HepG2 (cell line): ENCODE data around the gene TP73. TPM values are rescaled to one million over a fixed set of nuclear protein-coding genes. Genes with fewer than 3 reads are reported as not detected.
A peak's percentile ranks its signal among the peaks of the same experiment; 100 is the strongest.

Experiments
- ARNTL ChIP-seq: sonication (generic); formaldehyde crosslinking; IDR thresholded peaks from 2 replicates; pipeline ENCODE4 v1.4.0; 2020; ENCODE audit warnings: mild to moderate bottlenecking, missing genetic modification reagents
- ATF5 ChIP-seq: sonication (generic); formaldehyde crosslinking; IDR thresholded peaks from 2 replicates; pipeline ENCODE4 v1.4.0; 2020; ENCODE audit warnings: mild to moderate bottlenecking, low read depth, missing genetic modification reagents
- CBX2 ChIP-seq, 2 experiments: fragments of 200-600 bp in 1 of 2; sonication (generic); formaldehyde crosslinking in 1 of 2; IDR thresholded peaks; 2 replicates each; pipeline versions ENCODE4 v1.7.0 to v1.8.1; 2018 to 2022; ENCODE audit warnings: low read depth in 2 of 2, low read length in 1 of 2, mild to moderate bottlenecking in 1 of 2, missing genetic modification reagents in 1 of 2
- CBX5 ChIP-seq: sonication (generic); formaldehyde crosslinking; IDR thresholded peaks from 2 replicates; pipeline ENCODE4 v1.4.0; 2020; ENCODE audit warnings: missing genetic modification reagents, borderline replicate concordance
- CHCHD3 ChIP-seq: sonication (generic); formaldehyde crosslinking; IDR thresholded peaks from 2 replicates; pipeline ENCODE4 v1.8.0; 2022; ENCODE audit warnings: mild to moderate bottlenecking, missing genetic modification reagents, moderate library complexity
- CHD2 ChIP-seq: IDR thresholded peaks from 2 replicates; pipeline ENCODE4 v1.6.1; 2011; ENCODE audit warnings: low read depth, low read length, improper control_type of control experiment
- CTCF ChIP-seq: sonication (generic); formaldehyde crosslinking; IDR thresholded peaks from 2 replicates; pipeline ENCODE4 v1.5.0; 2020; ENCODE audit warnings: mild to moderate bottlenecking, missing genetic modification reagents, moderate library complexity
- GFI1 ChIP-seq: sonication (generic); formaldehyde crosslinking; IDR thresholded peaks from 2 replicates; pipeline ENCODE4 v1.5.0; 2020; ENCODE audit warnings: missing genetic modification reagents, mild to moderate bottlenecking, borderline replicate concordance
- HBP1 ChIP-seq: IDR thresholded peaks from 2 replicates; pipeline ENCODE4 v1.6.1; 2016; ENCODE audit warnings: low read depth, control low read depth
- HNF4G ChIP-seq, 2 experiments: sonication (generic) in 1 of 2; formaldehyde crosslinking in 1 of 2; IDR thresholded peaks; 2 replicates each; pipeline versions ENCODE4 v1.4.0 to v1.6.1; 2011 to 2020; ENCODE audit warnings: borderline replicate concordance in 2 of 2, low read depth in 2 of 2, mild to moderate bottlenecking in 2 of 2, low read length in 1 of 2, missing genetic modification reagents in 1 of 2, moderate library complexity in 1 of 2
- HNRNPUL1 ChIP-seq: fragments of 200-400 bp; formaldehyde crosslinking; IDR thresholded peaks from 2 replicates; pipeline ENCODE4 v1.6.1; 2017; ENCODE audit warnings: low read depth, mild to moderate bottlenecking, low read length, moderate library complexity
- IRF2 ChIP-seq: IDR thresholded peaks from 2 replicates; pipeline ENCODE4 v1.6.1; 2018; ENCODE audit warnings: missing genetic modification reagents, missing compliant biosample characterization
- KAT7 ChIP-seq: IDR thresholded peaks from 2 replicates; pipeline ENCODE4 v1.6.1; 2018; ENCODE audit warnings: borderline replicate concordance, missing compliant biosample characterization
- MIER2 ChIP-seq: IDR thresholded peaks from 2 replicates; pipeline ENCODE4 v1.6.1; 2016; ENCODE audit warnings: missing biosample characterization, missing genetic modification reagents
- MTA1 ChIP-seq: sonication (generic); formaldehyde crosslinking; IDR thresholded peaks from 2 replicates; pipeline ENCODE4 v1.4.0; 2020; ENCODE audit warnings: missing genetic modification reagents, mild to moderate bottlenecking, borderline replicate concordance
- PAF1 ChIP-seq: IDR thresholded peaks from 2 replicates; pipeline ENCODE4 v1.6.1; 2016; ENCODE audit warnings: missing genetic modification reagents, missing compliant biosample characterization
- SSRP1 ChIP-seq: IDR thresholded peaks from 2 replicates; pipeline ENCODE4 v1.6.1; 2016; ENCODE audit warnings: control low read depth
- ZBTB37 ChIP-seq: sonication (generic); formaldehyde crosslinking; IDR thresholded peaks from 2 replicates; pipeline ENCODE4 v1.4.0; 2020; ENCODE audit warnings: mild to moderate bottlenecking, missing genetic modification reagents
- ZC3H13 ChIP-seq: sonication (generic); formaldehyde crosslinking; IDR thresholded peaks from 2 replicates; pipeline ENCODE4 v1.8.1; 2023; ENCODE audit warnings: mild to moderate bottlenecking, missing genetic modification reagents, moderate library complexity
- ZNF292 ChIP-seq: sonication (generic); formaldehyde crosslinking; IDR thresholded peaks from 2 replicates; pipeline ENCODE4 v1.8.1; 2022; ENCODE audit warnings: mild to moderate bottlenecking, low read depth, missing genetic modification reagents, borderline replicate concordance
- ZNF572 ChIP-seq: sonication (generic); formaldehyde crosslinking; IDR thresholded peaks from 2 replicates; pipeline ENCODE4 v1.5.1; 2020; ENCODE audit warnings: mild to moderate bottlenecking, missing genetic modification reagents
- ZNF619 ChIP-seq: sonication (generic); formaldehyde crosslinking; IDR thresholded peaks from 2 replicates; pipeline ENCODE4 v1.4.0; 2020; ENCODE audit warnings: mild to moderate bottlenecking, missing genetic modification reagents
- ZNF652 ChIP-seq: IDR thresholded peaks from 2 replicates; pipeline ENCODE4 v1.6.1; 2016; ENCODE audit warnings: low read depth, borderline replicate concordance
- ZNF660 ChIP-seq: sonication (generic); formaldehyde crosslinking; IDR thresholded peaks from 2 replicates; pipeline ENCODE4 v1.5.1; 2020; ENCODE audit warnings: mild to moderate bottlenecking, low read depth, missing genetic modification reagents, borderline replicate concordance
- polyA plus RNA-seq, 8 experiments: library from polyadenylated mRNA; depleted of rRNA in 3 of 8; stranded (reverse) in 7 of 8; unstranded in 1 of 8; fragments of >200 nt; fragmentation: Illumina TruSeq in 4 of 8; extraction: Trizol in 4 of 8; gene quantifications; 2 replicates each; pipeline versions ENCODE4 v1.2.1 to v1.2.3, GENCODE V29; 2011 to 2016; ENCODE audit warnings: low read depth in 4 of 8, missing spikeins in 1 of 8, mixed read lengths in 1 of 8; ENCODE audit not compliant: insufficient read depth in 1 of 8
- total RNA-seq, 5 experiments: library from RNA; depleted of rRNA; stranded (reverse); fragments of >200 nt; fragmentation: Illumina TruSeq; extraction: Trizol; gene quantifications; 2 replicates each; pipeline ENCODE4 v1.2.3, GENCODE V29; 2016; ENCODE audit warnings: low read depth in 1 of 5

The TP73 gene
- total and polyA plus RNA-seq, 2 of the 13 experiments (the other 11 are each of a cell fraction or from before 2014, with no cell fraction given), result 0.49 to 1.1 TPM

GRCh38 chr1:3668585-3669300 lies 16.4 kb downstream of the TP73 start (continued):
- TF ChIP-seq ZNF660 (CRISPR knock-in tag), result no peak
- TF ChIP-seq ATF5 (CRISPR knock-in tag), result no peak
- TF ChIP-seq GFI1 (CRISPR knock-in tag), result no peak
- TF ChIP-seq ARNTL, result 0 out of 2 replicates have a peak, but pooled peaks have one; percentile 39
- no peak for TF ChIP-seq CHD2
- no peak for TF ChIP-seq PAF1 (CRISPR knock-in tag)
- peak; percentile 37; the same call in 1 of the 2 replicates for TF ChIP-seq KAT7 (CRISPR knock-in tag)
- peak; percentile 32 for TF ChIP-seq CTCF (CRISPR knock-in tag)
- no peak for TF ChIP-seq CBX5 (CRISPR knock-in tag)
- TF ChIP-seq ZC3H13 (CRISPR knock-in tag), result no peak
- no peak for TF ChIP-seq ZNF652
- no peak for TF ChIP-seq MIER2
- no peak for TF ChIP-seq CHCHD3
- TF ChIP-seq IRF2, result no peak; the same call in 1 of the 2 replicates
- TF ChIP-seq ZBTB37 (CRISPR knock-in tag), result no peak
- TF ChIP-seq HNRNPUL1, result no peak
- no peak for TF ChIP-seq ZNF572 (CRISPR knock-in tag)
- no peak for TF ChIP-seq ZNF619 (CRISPR knock-in tag)
- peak; percentile 29; the same call in 1 of the 2 replicates for TF ChIP-seq HNF4G (IDR thresholded peaks at IDR 0.05; ENCODE audit: borderline replicate concordance, low read depth, low read length)
- TF ChIP-seq HNF4G (CRISPR knock-in tag; IDR thresholded peaks at IDR 0.05; ENCODE audit: borderline replicate concordance, low read depth), result no peak
- peak; percentile 88 for TF ChIP-seq ZNF292
- TF ChIP-seq MTA1 (CRISPR knock-in tag), result no peak; the same call in 1 of the 2 replicates
- no peak for TF ChIP-seq HBP1
- no peak for TF ChIP-seq CBX2 (IDR thresholded peaks at IDR 0.05; ENCODE audit: low read depth, low read length)
- no peak for TF ChIP-seq CBX2 (CRISPR knock-in tag; IDR thresholded peaks at IDR 0.05; ENCODE audit: low read depth)
- TF ChIP-seq SSRP1, result no peak
